HG02884 (cell line): ENCODE data around the gene GALT.

ENCODE experiments used
- ATAC-seq: cut with Tn5 transposase; IDR thresholded peaks from one replicate; pipeline ENCODE4 v1.9.1; 2021; ENCODE audit warnings: mild to moderate bottlenecking, moderate library complexity; ENCODE audit not compliant: unreplicated experiment

GALT gene

DNA sequence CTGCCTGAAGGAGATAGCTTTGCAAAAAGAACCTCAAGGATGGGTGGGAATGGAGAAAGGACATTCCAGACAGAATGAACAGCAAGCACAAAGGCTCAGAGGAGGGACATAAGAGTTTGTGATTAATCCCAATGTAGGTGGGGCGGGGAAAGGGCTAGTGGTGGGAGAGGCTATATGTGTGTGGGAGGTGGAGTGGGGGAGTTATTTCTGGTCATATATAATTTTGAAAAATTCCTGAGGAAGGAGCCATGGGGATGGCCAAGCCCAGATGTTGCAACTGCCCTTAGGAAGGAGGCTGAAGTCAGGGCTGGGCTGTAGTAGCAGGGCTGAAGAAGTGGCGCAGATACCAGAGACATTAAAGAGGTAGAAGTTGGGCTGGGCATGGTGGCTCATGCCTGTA lies 29.4 kb downstream of the GALT start:
- no peak for ATAC-seq

DNA sequence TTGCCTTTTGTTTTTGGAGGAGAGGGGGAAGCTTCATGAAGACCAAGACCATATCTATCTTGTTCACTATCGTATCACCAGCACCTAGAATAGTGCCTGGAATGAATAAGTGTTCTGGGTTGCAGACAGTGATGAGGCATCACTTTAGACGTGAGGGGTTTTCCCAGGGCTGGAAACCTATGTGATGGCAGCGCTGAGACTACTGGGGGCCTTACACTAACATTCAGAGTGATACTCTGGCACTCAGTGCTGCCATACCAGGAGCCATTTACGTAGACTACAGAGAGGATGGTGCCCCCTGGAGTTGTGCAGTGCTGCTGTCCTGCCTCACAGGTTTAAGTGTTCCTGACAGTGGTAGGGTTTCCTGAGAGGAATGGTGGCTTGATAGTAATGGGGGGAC lies 37.7 kb downstream of the GALT start:
- no peak for ATAC-seq

DNA sequence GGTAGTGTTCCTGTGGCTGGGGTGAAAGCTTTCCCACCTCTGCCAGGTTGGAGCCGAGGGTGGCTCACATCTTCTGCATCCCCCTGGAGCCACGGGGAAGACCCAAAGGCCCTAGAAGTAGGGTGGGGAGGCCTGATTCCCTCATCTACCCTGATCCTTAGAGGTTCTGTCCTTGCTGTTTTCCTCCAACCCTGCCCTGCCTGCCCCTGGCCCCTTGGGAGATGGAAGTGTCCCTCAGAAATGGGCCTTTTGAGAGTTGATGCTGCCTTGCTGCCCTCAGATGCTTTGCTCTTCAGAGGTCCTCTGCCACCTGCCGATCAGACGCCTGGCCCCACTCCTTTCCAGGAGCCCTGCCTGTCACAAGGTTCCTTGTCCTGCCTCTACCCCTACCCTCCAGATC lies 38.3 kb downstream of the GALT start:
- ATAC-seq: no peak

- no peak for ATAC-seq
Observed at GRCh38 chr9:34685591-34685990, 39.1 kb downstream of the GALT start.

- no peak for ATAC-seq
Observed at GRCh38 chr9:34686231-34686630, 39.8 kb downstream of the GALT start.

GRCh38 chr9:34686732-34687131 lies 40.3 kb downstream of the GALT start:
- no peak for ATAC-seq

GRCh38 chr9:34687276-34688030 lies 41.0 kb downstream of the GALT start:
- ATAC-seq: no peak

- ATAC-seq: no peak
Observed at GRCh38 chr9:34688329-34689115, 42.0 kb downstream of the GALT start.

GRCh38 chr9:34689116-34689470 lies 42.6 kb downstream of the GALT start:
- no peak for ATAC-seq

GRCh38 chr9:34689512-34689911 lies 43.0 kb downstream of the GALT start:
- ATAC-seq: no peak

DNA sequence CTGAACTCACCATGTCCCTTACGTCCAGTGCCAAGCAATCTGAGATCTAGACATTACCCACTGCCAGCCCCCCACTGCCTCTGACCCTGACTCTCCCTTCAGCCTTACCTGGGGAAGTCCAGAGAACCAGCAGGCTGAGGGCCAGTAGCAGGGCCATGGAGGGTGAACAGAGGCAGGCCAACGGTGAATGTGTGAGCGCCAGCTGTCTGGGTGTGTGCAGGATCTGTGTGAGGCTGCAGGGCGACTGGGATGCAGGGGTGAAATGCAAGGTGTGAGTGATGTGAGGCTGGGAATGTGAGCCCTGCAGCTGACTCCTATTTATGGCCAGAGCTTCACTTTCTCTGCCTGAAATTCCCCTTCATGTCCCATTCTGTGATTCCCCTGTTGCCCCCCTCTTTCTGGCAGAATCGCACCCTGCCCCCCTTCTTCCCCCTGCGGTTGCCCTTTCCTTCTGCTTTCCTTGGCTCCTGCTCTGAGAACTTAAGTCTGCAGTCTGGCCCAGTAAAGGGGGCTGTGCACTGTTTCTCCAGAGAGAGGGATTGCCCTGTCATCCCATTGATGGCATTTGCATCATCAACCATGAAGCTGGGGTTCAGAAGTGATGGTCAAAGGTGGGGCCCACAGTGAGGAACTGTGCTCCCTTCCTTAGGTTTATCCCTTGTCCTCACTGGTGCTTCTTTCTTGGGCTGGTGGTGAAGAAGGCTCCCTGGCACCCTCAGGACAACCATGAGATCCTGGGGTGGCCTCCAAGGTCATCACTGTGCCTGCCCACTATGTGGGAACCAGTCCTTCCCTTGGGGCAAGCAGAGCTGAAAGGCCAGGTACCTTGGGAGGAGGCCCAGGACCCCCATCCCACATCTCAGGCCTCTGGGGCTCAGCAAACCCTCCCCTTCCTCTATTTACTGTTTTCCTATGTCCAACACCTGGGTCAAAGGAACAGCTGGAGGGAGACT lies 44.8 kb downstream of the GALT start, which contains the start of gene CCL19:
Gene CCL19 (minus strand): TSS at position 294 of the 953 bp plus-strand sequence. CDS start 137 bp downstream, at position 157.
- ATAC-seq: no peak

DNA sequence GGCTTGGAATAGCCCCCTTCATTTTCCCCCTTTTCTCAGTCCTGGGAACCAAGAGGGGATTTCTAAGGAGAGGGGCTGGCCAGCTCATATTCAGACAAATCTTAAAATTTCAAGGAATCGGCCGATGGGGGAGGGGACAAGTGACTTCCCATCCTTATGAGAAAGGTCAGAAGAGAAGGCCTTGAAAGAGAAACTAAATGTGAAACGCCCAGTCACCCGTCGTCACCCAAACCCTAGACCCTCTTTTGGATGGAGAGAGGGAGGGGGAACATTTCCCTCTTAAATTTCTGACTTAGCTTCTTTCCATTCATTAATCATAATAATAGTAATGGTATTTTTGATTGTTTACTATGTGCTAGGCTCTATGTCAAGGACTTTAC lies 45.5 kb downstream of the GALT start:
- ATAC-seq: no peak

GRCh38 chr9:34693560-34693959 lies 47.1 kb downstream of the GALT start:
- ATAC-seq: no peak

DNA sequence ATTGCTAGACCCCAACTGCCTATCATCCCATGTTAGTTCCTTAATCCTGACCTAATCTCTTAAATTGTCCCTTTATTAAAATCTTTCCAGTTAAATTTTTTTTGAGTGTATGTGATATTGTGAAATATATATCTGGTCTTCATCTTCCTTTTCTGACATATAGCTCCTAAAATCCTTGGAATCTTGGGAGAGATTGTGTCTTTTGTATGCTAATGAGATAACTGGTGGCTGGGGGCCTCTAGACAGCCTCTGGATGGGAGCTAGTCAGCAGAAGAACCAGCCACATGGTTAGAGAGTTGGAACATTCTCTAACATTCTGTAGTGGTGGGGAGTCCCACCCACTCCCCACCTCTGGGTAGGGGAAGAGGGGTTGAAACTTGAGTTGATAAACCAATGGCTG lies 48.3 kb downstream of the GALT start:
- ATAC-seq: no peak
